ENCODE data around the gene FBXO38.

GRCh38 chr5:148477429-148477828, 93.7 kb downstream of the FBXO38 start:
- TF ChIP-seq CTCF (IDR thresholded peaks at IDR 0.05) = no peak
- TF ChIP-seq POLR2A (IDR thresholded peaks at IDR 0.05) = no peak
